Measurements from ENCODE around the gene CACNA1B. TPM values are rescaled to one million over a fixed set of nuclear protein-coding genes. Genes with fewer than 3 reads are reported as not detected.

The CACNA1B gene
- total and polyA plus RNA-seq, 2 donors from 2014 or later = 0.03 TPM; not detected in 1

GRCh38 chr9:138099803-138100598 lies 222.4 kb downstream of the CACNA1B start:
- no peak for TF ChIP-seq CTCF (IDR thresholded peaks at IDR 0.05; ENCODE audit: borderline replicate concordance, extremely low read depth, insufficient read depth)
- H3K27me3 ChIP-seq (ENCODE audit: control insufficient read depth, insufficient read depth, low read length) = no peaks in the 10 kb centered on the region
- DNase-seq = peak in 4 of 5 donors; percentile 9 to 28 (median 20)
- no peak overlapping the region for H3K9ac ChIP-seq (ENCODE audit: low read length in 3 of 3)
- no peaks in the 10 kb centered on the region for H3K4me1 ChIP-seq (ENCODE audit: control insufficient read depth in 2 of 3, insufficient read depth in 2 of 3, low read depth in 1 of 3, low read length in 3 of 3)
- H3K9me3 ChIP-seq (ENCODE audit: control insufficient read depth in 2 of 3, insufficient read depth in 1 of 3, low read length in 3 of 3) = no peaks in the 10 kb centered on the region
- FAIRE-seq = no peak
- no peaks in the 10 kb centered on the region for H3K36me3 ChIP-seq (ENCODE audit: control insufficient read depth in 2 of 3, insufficient read depth in 3 of 3, low read length in 3 of 3)
- no peak overlapping the region for H3K27ac ChIP-seq (ENCODE audit: low read depth in 2 of 2, low read length in 2 of 2)
- H3K4me3 ChIP-seq (ENCODE audit: low read length in 3 of 3) = no peak overlapping the region
- intact Hi-C loops (cut with DNase I) = no loop called here

- Histone ChIP-seq H3K4me1 (ENCODE audit: control insufficient read depth in 2 of 3, insufficient read depth in 2 of 3, low read depth in 1 of 3, low read length in 3 of 3) (no peaks in the 10 kb centered on the region), H3K36me3 (ENCODE audit: control insufficient read depth in 2 of 3, insufficient read depth in 3 of 3, low read length in 3 of 3) (no peaks in the 10 kb centered on the region), H3K27me3 (ENCODE audit: control insufficient read depth, insufficient read depth, low read length) (no peaks in the 10 kb centered on the region), H3K9ac (ENCODE audit: low read length in 3 of 3) (no peak overlapping the region), H3K27ac (ENCODE audit: low read depth in 2 of 2, low read length in 2 of 2) (no peak overlapping the region), H3K9me3 (ENCODE audit: control insufficient read depth in 2 of 3, insufficient read depth in 1 of 3, low read length in 3 of 3) (no peaks in the 10 kb centered on the region), H3K4me3 (ENCODE audit: low read length in 3 of 3) (no peak overlapping the region)
- no peak for TF ChIP-seq CTCF (IDR thresholded peaks at IDR 0.05; ENCODE audit: borderline replicate concordance, extremely low read depth, insufficient read depth)
- DNase-seq = peak in 3 of 5 donors; percentile 6 to 63 (median 18)
- no peak for FAIRE-seq
- intact Hi-C loops (cut with DNase I) = no loop called here
Measured at GRCh38 chr9:138100711-138101350, 223.2 kb downstream of the CACNA1B start.

- Histone ChIP-seq H3K4me3 (ENCODE audit: low read length in 3 of 3) (no peak overlapping the region), H3K27ac (ENCODE audit: low read depth in 2 of 2, low read length in 2 of 2) (no peak overlapping the region), H3K27me3 (ENCODE audit: control insufficient read depth, insufficient read depth, low read length) (no peaks in the 10 kb centered on the region), H3K36me3 (ENCODE audit: control insufficient read depth in 2 of 3, insufficient read depth in 3 of 3, low read length in 3 of 3) (no peaks in the 10 kb centered on the region), H3K9ac (ENCODE audit: low read length in 3 of 3) (no peak overlapping the region), H3K9me3 (ENCODE audit: control insufficient read depth in 2 of 3, insufficient read depth in 1 of 3, low read length in 3 of 3) (no peaks in the 10 kb centered on the region), H3K4me1 (ENCODE audit: control insufficient read depth in 2 of 3, insufficient read depth in 2 of 3, low read depth in 1 of 3, low read length in 3 of 3) (no peaks in the 10 kb centered on the region)
- FAIRE-seq = no peak
- peak in 3 of 5 donors; percentile 7 to 47 (median 18) for DNase-seq
- no peak for TF ChIP-seq CTCF (IDR thresholded peaks at IDR 0.05; ENCODE audit: borderline replicate concordance, extremely low read depth, insufficient read depth)
- intact Hi-C loops (cut with DNase I) = no loop called here
Measured at GRCh38 chr9:138101444-138102234, 224.1 kb downstream of the CACNA1B start.

Measured in kidney (tissue), 14 donors.